ENCODE measurements around the gene SMG9. TPM values are rescaled to one million over a fixed set of nuclear protein-coding genes. Genes with fewer than 3 reads are reported as not detected.

Gene SMG9
- total RNA-seq, 4 donors from 2014 or later, result 16.0 to 22.7 (median 21.1) TPM

GRCh38 chr19:43789029-43789428 is 34.3 kb upstream of the SMG9 start:
- H3K4me3 ChIP-seq, result no peak overlapping the region
- H3K27me3 ChIP-seq, result peaks cover 0 to 10% (median 0%) of the 10 kb centered on the region in 4 donors
- no peaks in the 10 kb centered on the region for H3K9me3 ChIP-seq
- no peaks in the 10 kb centered on the region for H3K36me3 ChIP-seq
- DNase-seq, result no peak
- H3K4me1 ChIP-seq, result peaks cover 12 to 17% (median 12%) of the 10 kb centered on the region in 3 donors
- no peak overlapping the region for H3K27ac ChIP-seq
- TF ChIP-seq CTCF (IDR thresholded peaks at IDR 0.05) (no peak), POLR2A (IDR thresholded peaks at IDR 0.05) (no peak)
- 8 to 27% methylated on average over 3 of the region's 3 CpGs for WGBS, 2 donors
- intact Hi-C loops (cut with DNase I), result loop anchor here (10.0 kb wide), 1 partner anchor 114 kb away; the partner anchor contains the start of gene PLAUR

- DNase-seq, result no peak
- Histone ChIP-seq H3K9me3 (no peaks in the 10 kb centered on the region), H3K27ac (no peak overlapping the region), H3K4me1 (peaks cover 13 to 40% (median 21%) of the 10 kb centered on the region in 3 donors), H3K36me3 (no peaks in the 10 kb centered on the region), H3K27me3 (peaks cover 0 to 6% (median 0%) of the 10 kb centered on the region in 4 donors), H3K4me3 (no peak overlapping the region)
- 60% methylated on average over 1 of the region's 1 CpG; no CpG with 5 or more reads in 1 of the 2 donors for WGBS, 2 donors
- intact Hi-C loops (cut with DNase I), result loop anchor here (10.0 kb wide), 1 partner anchor 112 kb away; the partner anchor contains the start of gene PLAUR
- no peak for TF ChIP-seq POLR2A (IDR thresholded peaks at IDR 0.05)
- no peak for TF ChIP-seq CTCF (IDR thresholded peaks at IDR 0.05)
These were observed 31.9 kb upstream of the SMG9 start for GRCh38 chr19:43786665-43787064.

- intact Hi-C loops (cut with DNase I), result loop anchor here (5.0 to 10.0 kb wide), 2 partner anchors 38 to 110 kb away; partner anchors contain the start of gene PLAUR
- H3K27me3 ChIP-seq, result peaks cover 0 to 10% (median 0%) of the 10 kb centered on the region in 4 donors
- 4 to 8% methylated on average over 8 to 10 of the region's 10 CpGs for WGBS, 2 donors
- peaks cover 25 to 54% (median 30%) of the 10 kb centered on the region in 3 donors for H3K4me1 ChIP-seq
- H3K36me3 ChIP-seq, result no peaks in the 10 kb centered on the region
- H3K4me3 ChIP-seq, result peak overlapping the region in 1 of 4 donors; percentile 36
- TF ChIP-seq CTCF (IDR thresholded peaks at IDR 0.05) (peak; percentile 95 to 99 (median 98)), POLR2A (IDR thresholded peaks at IDR 0.05) (no peak)
- H3K9me3 ChIP-seq, result no peaks in the 10 kb centered on the region
- no peak for DNase-seq
- H3K27ac ChIP-seq, result peak overlapping the region; percentile 59 to 79 (median 70)
These were observed 30.4 kb upstream of the SMG9 start for GRCh38 chr19:43784981-43785808.

DNA sequence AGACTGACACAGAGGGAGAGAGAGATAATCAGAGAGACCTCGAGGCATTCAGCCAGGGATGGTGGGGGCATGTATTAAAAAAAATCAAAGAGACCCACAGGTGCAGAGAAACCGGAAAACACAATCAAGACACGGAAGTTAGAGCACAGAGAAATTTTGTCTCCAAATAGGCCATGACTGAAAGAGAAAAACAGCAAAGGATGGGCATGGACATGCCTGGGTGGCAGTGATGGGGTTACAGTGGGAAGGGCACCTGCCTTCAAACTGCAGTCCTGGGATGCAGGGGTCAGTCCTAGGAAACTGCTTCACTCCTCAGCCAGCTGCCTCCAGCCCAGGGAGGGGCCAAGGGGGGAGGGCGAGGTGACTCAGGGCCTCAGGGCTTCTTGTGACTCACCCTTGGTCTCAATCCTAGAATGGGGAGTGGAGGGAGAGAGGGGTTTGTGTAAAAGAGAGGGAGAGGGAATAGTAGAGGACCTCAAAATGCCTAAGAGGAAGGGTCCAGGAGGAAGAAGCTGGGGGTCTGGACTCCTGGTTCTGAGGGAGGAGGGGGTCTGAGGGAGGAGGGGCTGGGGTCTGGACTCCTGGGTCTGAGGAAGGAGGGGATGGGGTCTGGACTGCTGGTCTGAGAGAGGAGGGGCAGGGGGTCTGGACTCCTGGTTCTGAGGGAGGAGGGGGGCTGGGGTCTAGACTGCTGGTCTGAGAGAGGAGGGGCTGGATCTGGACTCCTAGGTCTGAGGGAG is 29.6 kb upstream of the SMG9 start:
- intact Hi-C loops (cut with DNase I), result loop anchor here (5.0 to 10.0 kb wide), 2 partner anchors 37 to 110 kb away; partner anchors contain the start of gene PLAUR
- WGBS, 2 donors, result 32 to 38% methylated on average over 4 of the region's 4 CpGs
- no peak for TF ChIP-seq POLR2A (IDR thresholded peaks at IDR 0.05)
- no peak for TF ChIP-seq CTCF (IDR thresholded peaks at IDR 0.05)
- Histone ChIP-seq H3K36me3 (no peaks in the 10 kb centered on the region), H3K27me3 (peaks cover 0 to 10% (median 0%) of the 10 kb centered on the region in 4 donors), H3K27ac (peak overlapping the region; percentile 59 to 79 (median 70)), H3K4me1 (peaks cover 31 to 62% (median 37%) of the 10 kb centered on the region in 3 donors), H3K4me3 (no peak overlapping the region), H3K9me3 (no peaks in the 10 kb centered on the region)
- no peak for DNase-seq

All from esophagus squamous epithelium (tissue), 5 donors.